ENCODE measurements around the gene INHBA.

The INHBA gene

GRCh38 chr7:41696323-41696916 lies 6.5 kb downstream of the INHBA start:
- H3K27ac ChIP-seq (ENCODE audit: low read length) = no peak overlapping the region
- no peak overlapping the region for H3K9ac ChIP-seq (ENCODE audit: low read length)
- H3K4me1 ChIP-seq (ENCODE audit: control insufficient read depth, low read depth, low read length) = peaks cover 47% of the 10 kb centered on the region
- no peaks in the 10 kb centered on the region for H3K9me3 ChIP-seq (ENCODE audit: control insufficient read depth, low read depth, low read length)
- peaks cover 20% of the 10 kb centered on the region for H3K27me3 ChIP-seq (ENCODE audit: control insufficient read depth, insufficient read depth, low read length)
- H3K36me3 ChIP-seq (ENCODE audit: control insufficient read depth, low read depth, low read length) = no peaks in the 10 kb centered on the region
- no peak overlapping the region for H3K4me3 ChIP-seq (ENCODE audit: low read length)

GRCh38 chr7:41695661-41696322 lies 7.1 kb downstream of the INHBA start:
- no peak overlapping the region for H3K9ac ChIP-seq (ENCODE audit: low read length)
- H3K27me3 ChIP-seq (ENCODE audit: control insufficient read depth, insufficient read depth, low read length) = peaks cover 14% of the 10 kb centered on the region
- H3K9me3 ChIP-seq (ENCODE audit: control insufficient read depth, low read depth, low read length) = no peaks in the 10 kb centered on the region
- peaks cover 40% of the 10 kb centered on the region for H3K4me1 ChIP-seq (ENCODE audit: control insufficient read depth, low read depth, low read length)
- no peak overlapping the region for H3K4me3 ChIP-seq (ENCODE audit: low read length)
- H3K27ac ChIP-seq (ENCODE audit: low read length) = no peak overlapping the region
- H3K36me3 ChIP-seq (ENCODE audit: control insufficient read depth, low read depth, low read length) = no peaks in the 10 kb centered on the region

DNA sequence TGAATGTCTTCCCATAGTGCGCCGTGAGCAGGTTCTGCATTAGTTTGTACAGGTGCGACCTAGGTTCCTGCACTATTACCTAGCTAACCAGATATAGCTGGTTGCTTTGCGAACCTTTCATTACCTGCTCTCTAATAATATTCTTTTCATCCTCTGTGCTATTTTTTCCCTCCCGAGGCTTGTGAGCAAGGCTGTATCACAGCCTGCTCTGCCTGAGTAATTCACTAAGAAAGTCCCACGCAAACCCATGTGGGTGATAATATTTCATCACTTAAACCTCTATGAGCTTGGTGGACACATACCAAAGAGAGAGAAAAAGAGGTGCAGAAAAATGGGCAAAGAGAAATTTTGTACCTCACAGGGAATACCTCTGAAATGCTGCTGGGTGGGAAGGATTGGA lies 8.4 kb downstream of the INHBA start:
- Histone ChIP-seq H3K36me3 (ENCODE audit: control insufficient read depth, low read depth, low read length) (peaks cover 3% of the 10 kb centered on the region), H3K4me3 (ENCODE audit: low read length) (no peak overlapping the region), H3K27ac (ENCODE audit: low read length) (no peak overlapping the region), H3K9me3 (ENCODE audit: control insufficient read depth, low read depth, low read length) (no peaks in the 10 kb centered on the region), H3K27me3 (ENCODE audit: control insufficient read depth, insufficient read depth, low read length) (peaks cover 8% of the 10 kb centered on the region), H3K9ac (ENCODE audit: low read length) (no peak overlapping the region), H3K4me1 (ENCODE audit: control insufficient read depth, low read depth, low read length) (peaks cover 40% of the 10 kb centered on the region)

DNA sequence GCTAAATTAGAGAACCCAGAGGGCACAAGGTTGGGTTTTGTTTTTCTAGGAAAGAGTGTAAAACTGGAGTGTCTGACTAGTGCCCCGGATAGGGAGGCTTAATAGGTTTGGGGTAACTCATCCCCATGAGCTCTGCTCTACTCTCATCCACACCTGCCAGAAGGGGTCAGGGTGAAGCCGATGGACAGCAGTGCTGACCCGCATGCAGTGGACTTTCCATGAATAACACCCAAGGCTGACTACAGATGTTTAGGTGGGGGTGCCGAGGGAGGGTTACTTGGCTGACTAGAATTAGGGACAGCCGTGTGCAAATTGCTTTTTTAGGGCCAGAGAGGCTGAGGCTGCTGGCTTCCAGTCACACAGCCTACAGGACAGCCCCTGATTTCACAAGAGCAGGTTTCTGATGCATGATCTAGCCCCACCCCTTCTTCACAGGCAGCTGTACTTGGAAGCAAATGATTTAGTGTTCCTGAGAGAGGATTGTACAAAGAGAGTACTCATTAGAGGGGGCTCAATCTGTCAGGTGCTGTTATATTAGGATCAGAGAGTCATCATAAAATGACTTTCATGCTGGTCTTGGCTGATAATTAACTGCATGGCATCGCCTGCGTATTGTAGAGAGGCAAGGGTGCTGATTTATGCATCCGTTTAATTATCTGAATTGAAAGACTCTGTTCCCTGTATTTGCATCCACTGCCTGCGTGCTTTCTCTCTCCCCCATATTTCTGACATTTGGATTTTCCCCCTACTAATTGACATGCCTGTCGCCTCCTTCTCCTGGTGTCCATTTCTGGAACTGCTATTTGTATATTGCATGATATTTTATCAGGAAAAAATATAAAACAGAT lies 9.5 kb downstream of the INHBA start:
- Histone ChIP-seq H3K4me3 (ENCODE audit: low read length) (no peak overlapping the region), H3K36me3 (ENCODE audit: control insufficient read depth, low read depth, low read length) (peaks cover 4% of the 10 kb centered on the region), H3K4me1 (ENCODE audit: control insufficient read depth, low read depth, low read length) (peaks cover 31% of the 10 kb centered on the region), H3K9me3 (ENCODE audit: control insufficient read depth, low read depth, low read length) (no peaks in the 10 kb centered on the region), H3K9ac (ENCODE audit: low read length) (no peak overlapping the region), H3K27ac (ENCODE audit: low read length) (no peak overlapping the region), H3K27me3 (ENCODE audit: control insufficient read depth, insufficient read depth, low read length) (no peaks in the 10 kb centered on the region)

DNA sequence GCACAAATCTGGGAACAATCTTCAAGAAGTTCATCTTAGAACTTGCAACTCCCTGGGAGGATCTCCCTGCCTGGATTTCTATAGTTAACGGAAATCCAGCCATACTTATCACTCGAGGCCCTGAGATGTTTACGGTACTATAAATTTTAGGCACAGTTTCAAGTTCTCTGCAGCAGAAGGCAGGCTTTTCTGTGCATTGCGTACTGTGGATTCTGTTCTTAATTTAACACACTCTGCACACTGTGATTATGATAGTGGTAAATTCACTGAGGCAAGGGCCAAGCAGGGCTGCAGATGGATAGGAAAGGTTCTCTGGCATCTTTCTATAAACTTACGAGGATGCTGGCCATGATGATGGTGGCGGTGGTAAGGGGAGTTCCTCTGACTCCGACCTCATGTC lies 10.6 kb downstream of the INHBA start:
- Histone ChIP-seq H3K27me3 (ENCODE audit: control insufficient read depth, insufficient read depth, low read length) (no peaks in the 10 kb centered on the region), H3K36me3 (ENCODE audit: control insufficient read depth, low read depth, low read length) (peaks cover 4% of the 10 kb centered on the region), H3K9me3 (ENCODE audit: control insufficient read depth, low read depth, low read length) (no peaks in the 10 kb centered on the region), H3K9ac (ENCODE audit: low read length) (no peak overlapping the region), H3K4me1 (ENCODE audit: control insufficient read depth, low read depth, low read length) (peaks cover 32% of the 10 kb centered on the region), H3K4me3 (ENCODE audit: low read length) (no peak overlapping the region), H3K27ac (ENCODE audit: low read length) (no peak overlapping the region)

- Histone ChIP-seq H3K9ac (ENCODE audit: low read length) (no peak overlapping the region), H3K27me3 (ENCODE audit: control insufficient read depth, insufficient read depth, low read length) (no peaks in the 10 kb centered on the region), H3K36me3 (ENCODE audit: control insufficient read depth, low read depth, low read length) (peaks cover 4% of the 10 kb centered on the region), H3K4me3 (ENCODE audit: low read length) (no peak overlapping the region), H3K27ac (ENCODE audit: low read length) (no peak overlapping the region), H3K4me1 (ENCODE audit: control insufficient read depth, low read depth, low read length) (peaks cover 28% of the 10 kb centered on the region), H3K9me3 (ENCODE audit: control insufficient read depth, low read depth, low read length) (no peaks in the 10 kb centered on the region)
Measured at GRCh38 chr7:41691286-41692190, 11.4 kb downstream of the INHBA start.

GRCh38 chr7:41689815-41690214 lies 13.1 kb downstream of the INHBA start:
- H3K27me3 ChIP-seq (ENCODE audit: control insufficient read depth, insufficient read depth, low read length) = no peaks in the 10 kb centered on the region
- H3K27ac ChIP-seq (ENCODE audit: low read length) = no peak overlapping the region
- peaks cover 4% of the 10 kb centered on the region for H3K36me3 ChIP-seq (ENCODE audit: control insufficient read depth, low read depth, low read length)
- peaks cover 21% of the 10 kb centered on the region for H3K4me1 ChIP-seq (ENCODE audit: control insufficient read depth, low read depth, low read length)
- H3K9me3 ChIP-seq (ENCODE audit: control insufficient read depth, low read depth, low read length) = no peaks in the 10 kb centered on the region
- no peak overlapping the region for H3K4me3 ChIP-seq (ENCODE audit: low read length)
- H3K9ac ChIP-seq (ENCODE audit: low read length) = no peak overlapping the region

DNA sequence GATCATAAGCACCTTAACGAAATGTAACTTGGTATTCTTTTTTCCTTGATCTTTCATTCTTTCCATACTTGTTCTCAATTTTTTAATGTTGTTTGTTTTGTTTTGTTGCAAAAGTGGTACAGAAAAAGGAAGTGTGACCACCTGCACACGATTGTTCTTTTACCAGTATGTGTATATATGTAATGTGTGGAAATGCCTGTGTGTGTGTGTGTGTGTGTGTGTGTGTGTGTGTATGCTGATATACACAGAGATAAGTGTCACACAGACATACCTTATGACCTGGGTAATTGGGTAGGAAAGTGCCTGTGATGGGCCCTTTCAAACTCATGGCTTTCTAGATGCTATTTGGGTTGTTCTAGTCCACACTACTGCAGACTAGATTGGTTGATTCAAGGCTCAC lies 14.0 kb downstream of the INHBA start:
- H3K9me3 ChIP-seq (ENCODE audit: control insufficient read depth, low read depth, low read length) = no peaks in the 10 kb centered on the region
- no peak overlapping the region for H3K4me3 ChIP-seq (ENCODE audit: low read length)
- H3K4me1 ChIP-seq (ENCODE audit: control insufficient read depth, low read depth, low read length) = peaks cover 21% of the 10 kb centered on the region
- peaks cover 4% of the 10 kb centered on the region for H3K36me3 ChIP-seq (ENCODE audit: control insufficient read depth, low read depth, low read length)
- H3K9ac ChIP-seq (ENCODE audit: low read length) = no peak overlapping the region
- H3K27ac ChIP-seq (ENCODE audit: low read length) = no peak overlapping the region
- no peaks in the 10 kb centered on the region for H3K27me3 ChIP-seq (ENCODE audit: control insufficient read depth, insufficient read depth, low read length)

DNA sequence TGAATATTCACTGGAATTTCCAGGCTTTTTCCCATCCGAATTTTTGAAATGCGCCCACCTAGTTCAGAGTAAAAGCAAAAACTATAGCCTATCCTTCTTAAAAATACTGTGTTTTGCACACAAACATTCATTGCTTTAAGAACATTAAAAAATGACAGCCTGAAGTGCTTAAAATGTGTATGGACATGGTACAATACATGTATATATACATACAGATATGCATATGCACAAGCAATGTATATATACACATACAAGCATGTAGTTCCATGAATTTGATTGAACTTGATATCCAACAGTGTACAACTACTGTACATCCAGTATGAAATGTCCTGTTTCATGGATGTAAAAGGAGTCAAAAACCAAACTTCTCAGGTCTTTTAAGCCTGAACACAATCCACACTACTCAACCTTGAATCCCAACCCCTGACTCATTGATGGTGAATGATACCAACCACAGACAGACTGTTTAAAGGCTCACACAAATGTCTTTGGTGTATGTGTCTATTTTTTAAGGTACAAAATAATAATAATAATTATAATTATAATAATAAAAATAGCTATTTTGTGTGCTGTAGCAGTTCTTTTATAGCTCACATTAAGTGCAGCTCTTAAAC lies 14.8 kb downstream of the INHBA start:
- Histone ChIP-seq H3K4me1 (ENCODE audit: control insufficient read depth, low read depth, low read length) (peaks cover 15% of the 10 kb centered on the region), H3K27me3 (ENCODE audit: control insufficient read depth, insufficient read depth, low read length) (no peaks in the 10 kb centered on the region), H3K36me3 (ENCODE audit: control insufficient read depth, low read depth, low read length) (peaks cover 4% of the 10 kb centered on the region), H3K9me3 (ENCODE audit: control insufficient read depth, low read depth, low read length) (no peaks in the 10 kb centered on the region), H3K27ac (ENCODE audit: low read length) (no peak overlapping the region), H3K9ac (ENCODE audit: low read length) (no peak overlapping the region), H3K4me3 (ENCODE audit: low read length) (no peak overlapping the region)

- Histone ChIP-seq H3K27ac (ENCODE audit: low read length) (no peak overlapping the region), H3K4me1 (ENCODE audit: control insufficient read depth, low read depth, low read length) (peaks cover 16% of the 10 kb centered on the region), H3K4me3 (ENCODE audit: low read length) (no peak overlapping the region), H3K9ac (ENCODE audit: low read length) (no peak overlapping the region), H3K9me3 (ENCODE audit: control insufficient read depth, low read depth, low read length) (no peaks in the 10 kb centered on the region), H3K36me3 (ENCODE audit: control insufficient read depth, low read depth, low read length) (peaks cover 4% of the 10 kb centered on the region), H3K27me3 (ENCODE audit: control insufficient read depth, insufficient read depth, low read length) (no peaks in the 10 kb centered on the region)
Measured at GRCh38 chr7:41685684-41686083, 17.2 kb downstream of the INHBA start.

DNA sequence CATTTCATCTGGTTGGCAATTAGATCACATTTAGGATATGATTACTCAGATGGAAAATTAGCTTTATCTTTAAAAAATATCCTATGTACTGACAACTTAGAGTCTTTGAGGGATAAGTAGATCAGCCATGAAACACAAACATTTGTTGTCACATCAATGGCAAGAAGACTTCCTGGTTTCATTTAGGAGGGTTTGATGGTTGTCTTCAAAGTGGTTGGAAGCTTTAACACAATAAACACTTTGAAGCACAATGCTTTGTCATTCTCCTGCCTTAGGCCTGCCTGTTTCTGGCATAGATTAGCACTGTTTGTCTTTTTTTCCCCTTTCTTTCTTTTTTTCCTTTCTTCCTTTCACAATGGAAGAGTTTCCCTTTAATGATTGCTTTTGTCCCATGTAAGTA lies 20.5 kb downstream of the INHBA start:
- Histone ChIP-seq H3K9ac (ENCODE audit: low read length) (no peak overlapping the region), H3K9me3 (ENCODE audit: control insufficient read depth, low read depth, low read length) (no peaks in the 10 kb centered on the region), H3K36me3 (ENCODE audit: control insufficient read depth, low read depth, low read length) (no peaks in the 10 kb centered on the region), H3K27ac (ENCODE audit: low read length) (no peak overlapping the region), H3K4me1 (ENCODE audit: control insufficient read depth, low read depth, low read length) (peaks cover 8% of the 10 kb centered on the region), H3K27me3 (ENCODE audit: control insufficient read depth, insufficient read depth, low read length) (no peaks in the 10 kb centered on the region), H3K4me3 (ENCODE audit: low read length) (no peak overlapping the region)

All from iPS-18a (cell line).